CD4-positive, alpha-beta T cell (primary cell): ENCODE measurements around the gene DUS1L. TPM values are rescaled to one million over a fixed set of nuclear protein-coding genes. Genes with fewer than 3 reads are reported as not detected.

ENCODE experiments used
- ATAC-seq: fragments of 200-7000 bp; cut with Tn5 transposase; one replicate; pipeline ENCODE4 v1.10.0; 2022; ENCODE audit warnings: mild to moderate bottlenecking; ENCODE audit not compliant: poor library complexity
- CTCF ChIA-PET: fragments of 350-600 bp; sonication (Branson Sonifier 250); formaldehyde crosslinking; loops from one replicate; lab custom pipeline; 2021; ENCODE audit warnings: antibody characterized with exemption, inconsistent platforms; lab: Charles Lee
- POLR2A ChIA-PET: fragments of 350-600 bp; sonication (Branson Sonifier 250); formaldehyde crosslinking; loops from one replicate; lab custom pipeline; 2021; ENCODE audit warnings: antibody characterized with exemption, inconsistent platforms; lab: Charles Lee
- DNase-seq, 14 experiments: peaks; one replicate each; pipeline ENCODE4 v3.0.0-alpha.2; 2013 to 2020; ENCODE audit warnings: mixed read lengths in 2 of 14
- H3K27ac ChIP-seq, 2 donors: one replicate each; pipeline versions ENCODE4 v1.5.1 to v1.7.0; 2013; ENCODE audit warnings: low read length in 2 of 2, low read depth in 1 of 2, mild to moderate bottlenecking in 1 of 2
- H3K27me3 ChIP-seq, 2 experiments: 1 replicate in 1 of 2; 2 replicates in 1 of 2; pipeline versions ENCODE4 v1.6.1 to v1.7.0; 2013; ENCODE audit warnings: low read length in 2 of 2, control low read depth in 1 of 2, mild to moderate bottlenecking in 1 of 2, moderate library complexity in 1 of 2; ENCODE audit not compliant: insufficient read depth in 2 of 2, control insufficient read depth in 1 of 2
- H3K36me3 ChIP-seq: one replicate; pipeline ENCODE4 v1.6.1; 2013; ENCODE audit warnings: low read length, control low read depth; ENCODE audit not compliant: insufficient read depth
- H3K4me1 ChIP-seq: one replicate; pipeline ENCODE4 v1.6.1; 2013; ENCODE audit warnings: low read length, control low read depth; ENCODE audit not compliant: insufficient read depth
- H3K4me3 ChIP-seq: one replicate; pipeline ENCODE4 v1.5.1; 2013; ENCODE audit warnings: mild to moderate bottlenecking, low read length, moderate library complexity
- H3K9me3 ChIP-seq, 2 experiments: 1 replicate in 1 of 2; 2 replicates in 1 of 2; pipeline versions ENCODE4 v1.6.1 to v1.7.0; 2013; ENCODE audit warnings: low read length in 2 of 2, mild to moderate bottlenecking in 2 of 2, control low read depth in 1 of 2, moderate library complexity in 1 of 2; ENCODE audit not compliant: control insufficient read depth in 1 of 2, insufficient read depth in 1 of 2
- H3K27ac Mint-ChIP-seq: one replicate; pipeline ENCODE4 v1.8.0; 2020; ENCODE audit warnings: mixed read lengths
- H3K27me3 Mint-ChIP-seq: one replicate; pipeline ENCODE4 v1.8.0; 2021; ENCODE audit warnings: mixed read lengths
- H3K36me3 Mint-ChIP-seq: one replicate; pipeline ENCODE4 v1.8.0; 2021; ENCODE audit warnings: low read depth, mixed read lengths
- H3K4me1 Mint-ChIP-seq: one replicate; pipeline ENCODE4 v1.8.0; 2021; ENCODE audit warnings: low read depth, mixed read lengths
- H3K4me3 Mint-ChIP-seq: one replicate; pipeline ENCODE4 v1.8.0; 2020; ENCODE audit warnings: mild to moderate bottlenecking, mixed read lengths
- H3K9me3 Mint-ChIP-seq: one replicate; pipeline ENCODE4 v1.8.0; 2020; ENCODE audit warnings: mixed read lengths
- CTCF ChIP-seq: fragments of 200-600 bp; IDR thresholded peaks from one replicate; pipeline ENCODE4 v1.8.0; 2022; ENCODE audit warnings: antibody characterized with exemption, mild to moderate bottlenecking
- intact Hi-C, 2 experiments: fragments of 100-400 bp; cut with DNase I in 1 of 2; cut with micrococcal nuclease in 1 of 2; formaldehyde crosslinking; loops; one replicate each; pipeline versions ENCODE4 v1.15.1 to v1.9.0; 2023 to 2025; cut with DNase I, micrococcal nuclease
- total RNA-seq, 174 experiments: library from RNA in 2 of 174; stranded (reverse) in 2 of 174; gene quantifications; one replicate each; pipeline ENCODE4 v1.2.3 and lab custom pipeline; 2021 to 2026

The DUS1L gene
- total RNA-seq, 2 experiments from 2014 or later = 160 to 163 TPM

DNA sequence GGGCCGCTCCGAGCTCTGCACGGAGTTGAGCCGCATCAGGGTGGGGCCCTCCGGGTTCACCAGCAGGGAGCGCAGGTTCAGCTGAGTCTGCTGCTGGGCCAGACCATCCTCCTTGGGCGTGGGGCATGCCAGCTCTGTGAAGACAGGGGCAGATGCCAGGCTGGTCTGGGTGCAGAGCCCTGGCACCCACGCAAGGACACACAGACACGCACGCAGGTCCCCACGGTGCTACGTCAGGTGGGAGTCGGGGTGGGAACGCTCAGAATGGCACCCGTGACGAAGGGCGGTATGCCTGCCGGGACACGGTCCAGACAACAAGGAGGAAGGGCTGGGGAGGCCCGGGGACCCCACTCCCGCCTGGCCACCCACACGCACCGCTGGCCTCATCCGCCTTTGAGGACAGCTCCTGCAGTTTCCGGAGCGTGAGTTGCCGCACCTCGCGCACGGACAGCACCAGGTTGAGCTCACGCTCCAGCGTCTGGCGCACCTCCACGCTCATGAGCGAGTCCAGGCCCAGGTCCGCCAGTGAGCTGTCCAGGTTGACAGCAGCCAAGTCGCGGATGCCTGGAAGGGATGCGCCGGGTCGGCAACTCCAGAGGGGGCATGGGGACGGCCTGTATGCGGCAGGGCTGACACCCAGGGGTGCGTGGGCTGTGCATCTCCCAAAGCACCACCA, 15.3 kb upstream of the DUS1L start:
- H3K36me3 Mint-ChIP-seq = peaks cover 30% of the 10 kb centered on the region
- intact Hi-C loops = no loop called here
- H3K27ac Mint-ChIP-seq = no peak overlapping the region
- ATAC-seq (no peak), DNase-seq (peak in 1 of 14 experiments; percentile 0)
- CTCF ChIA-PET = no interaction called here
- H3K9me3 Mint-ChIP-seq = no peaks in the 10 kb centered on the region
- POLR2A ChIA-PET = no interaction called here
- H3K4me1 Mint-ChIP-seq = no peaks in the 10 kb centered on the region
- H3K27me3 Mint-ChIP-seq = no peaks in the 10 kb centered on the region
- H3K27ac ChIP-seq = no peak overlapping the region
- TF ChIP-seq CTCF = no peak
- no peak overlapping the region for H3K4me3 Mint-ChIP-seq
- H3K27me3 ChIP-seq = no peaks in the 10 kb centered on the region
- H3K9me3 ChIP-seq = no peaks in the 10 kb centered on the region
- no peaks in the 10 kb centered on the region for H3K4me1 ChIP-seq
- no peak overlapping the region for H3K4me3 ChIP-seq
- peaks cover 58% of the 10 kb centered on the region for H3K36me3 ChIP-seq

GRCh38 chr17:82080048-82080788, 14.6 kb upstream of the DUS1L start:
- CTCF ChIA-PET = no interaction called here
- Histone ChIP-seq H3K4me1 (no peaks in the 10 kb centered on the region), H3K4me3 (no peak overlapping the region), H3K36me3 (peaks cover 53% of the 10 kb centered on the region), H3K27me3 (no peaks in the 10 kb centered on the region), H3K9me3 (no peaks in the 10 kb centered on the region), H3K27ac (no peak overlapping the region)
- Mint-ChIP-seq H3K9me3 (no peaks in the 10 kb centered on the region), H3K27ac (no peak overlapping the region), H3K4me1 (no peaks in the 10 kb centered on the region), H3K4me3 (no peak overlapping the region), H3K27me3 (no peaks in the 10 kb centered on the region), H3K36me3 (peaks cover 30% of the 10 kb centered on the region)
- POLR2A ChIA-PET = no interaction called here
- no peak for TF ChIP-seq CTCF
- intact Hi-C loops = no loop called here
- ATAC-seq (no peak), DNase-seq (peak in 1 of 14 experiments; percentile 0)

DNA sequence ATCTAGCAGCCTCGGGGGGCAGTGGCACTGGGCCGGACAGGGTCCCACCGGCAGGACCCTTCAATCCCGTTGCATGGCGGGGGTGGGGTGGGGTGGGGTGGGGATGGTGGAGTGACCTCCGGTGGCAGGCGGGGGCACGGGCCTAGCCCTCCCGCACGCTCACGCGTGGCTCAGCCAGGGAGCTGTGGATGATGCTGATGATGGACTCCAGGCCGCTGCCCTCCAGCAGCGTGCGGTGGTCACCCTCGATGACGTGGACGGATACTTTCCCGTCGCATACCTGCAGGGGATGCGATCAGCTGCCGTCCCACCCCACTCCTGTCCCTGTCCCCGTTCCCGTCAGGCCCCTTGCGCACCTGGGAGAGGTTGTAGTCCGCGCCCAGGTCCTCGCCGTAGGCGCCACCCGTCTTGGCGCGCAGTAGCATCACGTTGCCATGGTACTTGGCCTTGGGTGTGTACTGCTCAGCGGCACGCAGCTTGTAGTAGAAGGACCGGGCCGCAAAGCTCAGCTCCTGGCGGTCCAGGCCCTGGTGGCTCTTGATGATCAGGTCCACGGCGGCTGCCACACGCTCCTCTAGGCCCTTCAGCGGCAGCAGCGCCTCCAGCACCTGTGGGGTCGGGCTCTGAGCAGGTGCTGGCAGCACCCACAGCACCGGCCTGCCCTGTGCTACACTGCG, 13.5 kb upstream of the DUS1L start:
- Histone ChIP-seq H3K27me3 (no peaks in the 10 kb centered on the region), H3K36me3 (peaks cover 44% of the 10 kb centered on the region), H3K4me3 (no peak overlapping the region), H3K27ac (no peak overlapping the region), H3K4me1 (no peaks in the 10 kb centered on the region), H3K9me3 (no peaks in the 10 kb centered on the region)
- Mint-ChIP-seq H3K36me3 (peaks cover 26% of the 10 kb centered on the region), H3K9me3 (no peaks in the 10 kb centered on the region), H3K27ac (no peak overlapping the region), H3K4me3 (no peak overlapping the region), H3K27me3 (no peaks in the 10 kb centered on the region), H3K4me1 (no peaks in the 10 kb centered on the region)
- DNase-seq (peak in 1 of 14 experiments; percentile 0), ATAC-seq (no peak)
- ChIA-PET CTCF (no interaction called here), POLR2A (no interaction called here)
- intact Hi-C loops = no loop called here
- no peak for TF ChIP-seq CTCF
